Adrenal gland (tissue), 12 donors: Measurements from ENCODE around the gene PRKAG3. TPM values are rescaled to one million over a fixed set of nuclear protein-coding genes. Genes with fewer than 3 reads are reported as not detected.

Experiments used
- DNase-seq, 7 donors: peaks; one replicate each; pipeline ENCODE4 v3.0.0-alpha.2; 2019 to 2020
- H3K27ac ChIP-seq, 5 donors: fragments of 200-600 bp; sonication (generic) in 4 of 5; 1 replicate in 3 of 5; 2 replicates in 2 of 5; pipeline versions ENCODE4 v1.5.1 to v1.8.0; 2016 to 2020; ENCODE audit warnings: mild to moderate bottlenecking in 1 of 5
- H3K27me3 ChIP-seq: fragments of 200-600 bp; 2 replicates; pipeline ENCODE4 v1.8.0; 2021
- H3K36me3 ChIP-seq, 2 donors: fragments of 200-600 bp; replicated peaks in 1 of 2; 1 replicate in 1 of 2; 2 replicates in 1 of 2; pipeline versions ENCODE4 v1.5.1 to v1.8.0; 2018 to 2022
- H3K4me1 ChIP-seq, 2 donors: fragments of 200-600 bp; replicated peaks in 1 of 2; 1 replicate in 1 of 2; 2 replicates in 1 of 2; pipeline versions ENCODE4 v1.5.1 to v1.8.0; 2018 to 2021
- H3K4me3 ChIP-seq, 4 donors: fragments of 200-600 bp; sonication (generic) in 3 of 4; one replicate each; pipeline ENCODE4 v1.5.1; 2016 to 2018
- H3K9me3 ChIP-seq, 3 donors: fragments of 200-600 bp; sonication (generic) in 1 of 3; replicated peaks in 1 of 3; 1 replicate in 2 of 3; 2 replicates in 1 of 3; pipeline versions ENCODE4 v1.5.1 to v1.8.0; 2016 to 2021
- CTCF ChIP-seq, 6 experiments: fragments of 450-650 bp in 4 of 6; fragments of 200-600 bp in 2 of 6; sonication (generic) in 1 of 6; IDR thresholded peaks; 1 replicate in 5 of 6; 2 replicates in 1 of 6; pipeline versions ENCODE4 v1.5.1 to v1.8.0; 2016 to 2021; ENCODE audit warnings: antibody characterized with exemption in 6 of 6, mild to moderate bottlenecking in 2 of 6, moderate library complexity in 1 of 6
- POLR2A ChIP-seq, 2 donors: fragments of 450-650 bp; IDR thresholded peaks; one replicate each; pipeline ENCODE4 v1.6.1; 2017; ENCODE audit warnings: antibody characterized with exemption in 2 of 2, mild to moderate bottlenecking in 2 of 2, moderate library complexity in 1 of 2
- WGBS, 4 donors: extraction: QIAGEN DNeasy Blood & Tissue Kit in 2 of 4; methylation state at CpG; one replicate each; pipeline versions ENCODE4 v1.1.5 to v1.1.7; 2013 to 2017; 5-methylcytosine and 5-hydroxymethylcytosine counted together
- intact Hi-C, 2 donors: fragments of 100-400 bp; cut with DNase I; formaldehyde crosslinking; loops; one replicate each; pipeline versions ENCODE4 v1.14.1 to v1.15.0; 2022 to 2023
- polyA plus RNA-seq, 3 donors: library from polyadenylated mRNA; stranded (reverse); fragments of 200-250 nt in 2 of 3; fragments of 350-450 nt in 1 of 3; fragmentation: Illumina TruSeq in 1 of 3; extraction: RNeasy Lipid Tissue Mini Kit (QIAGEN cat#74804) in 1 of 3; gene quantifications; one replicate each; pipeline ENCODE4 v1.2.3, GENCODE V29; 2013 to 2014
- total RNA-seq, 9 donors: library from RNA; depleted of rRNA in 4 of 9; stranded (reverse); fragments of >200 nt in 4 of 9; fragments of 120-200 nt in 1 of 9; fragmentation: NEBNext Ultra II Directional in 1 of 9; extraction: Animal tissue kit (Norgen Biotek cat#: 25700) in 1 of 9; gene quantifications; one replicate each; pipeline versions ENCODE4 v1.1.0 to v1.2.4, GENCODE V29; 2013 to 2023
- donor health status: healthy with polysubstance abuse.
- donor health status: Bipolar disorder and iron deficiency.
- donor health status: DM: yes; HTN: yes; CAD: no.
- donor health status: DM: no; HTN: no; CAD: no.
- donor health status: DM: no; HTN: no; CAD: no.
- donor health status: DM: yes; HTN: yes; CAD: no.

Gene PRKAG3
- total and polyA plus RNA-seq, 12 donors: 0.20 TPM; not detected in 11

- intact Hi-C loops: no loop called here
- no peak overlapping the region for H3K4me3 ChIP-seq
- TF ChIP-seq POLR2A (IDR thresholded peaks at IDR 0.05): no peak
- TF ChIP-seq CTCF (IDR thresholded peaks at IDR 0.05): no peak
- no peaks in the 10 kb centered on the region for H3K9me3 ChIP-seq
- H3K4me1 ChIP-seq: no peaks in the 10 kb centered on the region
- DNase-seq: no peak
- H3K27me3 ChIP-seq: no peaks in the 10 kb centered on the region
- H3K36me3 ChIP-seq: peaks cover 0 to 12% of the 10 kb centered on the region in 2 donors
- no peak overlapping the region for H3K27ac ChIP-seq
- 54 to 68% (median 63%) methylated on average over 4 to 7 of the region's 7 CpGs for WGBS, 4 donors
Measured at GRCh38 chr2:218822622-218823021, 9.0 kb downstream of the PRKAG3 start.

DNA sequence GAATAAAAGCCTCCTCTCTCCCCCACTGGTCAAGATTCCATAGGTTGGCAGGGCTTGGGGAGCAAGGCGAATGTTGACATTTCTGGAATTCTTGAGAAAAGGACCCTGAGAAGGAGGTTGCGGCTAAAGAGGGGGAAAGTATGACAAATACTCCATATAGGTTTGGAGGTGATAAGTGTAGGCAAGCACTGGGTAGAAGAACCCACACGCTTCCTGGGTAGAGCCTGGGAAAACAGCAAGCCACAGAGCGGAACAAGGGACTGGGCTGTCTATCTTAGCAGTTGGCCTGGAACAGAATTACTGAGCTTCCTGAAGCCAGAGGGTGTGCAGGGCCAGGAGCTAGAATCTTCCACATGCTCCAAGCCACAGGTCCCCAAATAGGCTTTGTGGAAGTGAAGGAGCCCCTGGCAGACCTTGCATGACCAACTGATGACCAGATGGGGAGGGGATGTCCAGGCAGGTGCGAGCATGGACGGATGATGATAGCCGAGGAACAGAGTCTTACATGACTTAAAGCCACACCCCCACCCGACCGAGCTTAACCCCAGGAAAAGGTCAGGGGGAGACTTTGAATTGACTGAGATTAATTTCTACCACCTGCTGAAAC, 9.9 kb downstream of the PRKAG3 start:
- 71 to 81% (median 77%) methylated on average over 9 of the region's 9 CpGs for WGBS, 4 donors
- intact Hi-C loops: no loop called here
- Histone ChIP-seq H3K36me3 (peaks cover 0 to 12% of the 10 kb centered on the region in 2 donors), H3K4me3 (no peak overlapping the region), H3K27me3 (no peaks in the 10 kb centered on the region), H3K9me3 (no peaks in the 10 kb centered on the region), H3K27ac (no peak overlapping the region), H3K4me1 (no peaks in the 10 kb centered on the region)
- no peak for DNase-seq
- no peak for TF ChIP-seq POLR2A (IDR thresholded peaks at IDR 0.05)
- no peak for TF ChIP-seq CTCF (IDR thresholded peaks at IDR 0.05)

DNA sequence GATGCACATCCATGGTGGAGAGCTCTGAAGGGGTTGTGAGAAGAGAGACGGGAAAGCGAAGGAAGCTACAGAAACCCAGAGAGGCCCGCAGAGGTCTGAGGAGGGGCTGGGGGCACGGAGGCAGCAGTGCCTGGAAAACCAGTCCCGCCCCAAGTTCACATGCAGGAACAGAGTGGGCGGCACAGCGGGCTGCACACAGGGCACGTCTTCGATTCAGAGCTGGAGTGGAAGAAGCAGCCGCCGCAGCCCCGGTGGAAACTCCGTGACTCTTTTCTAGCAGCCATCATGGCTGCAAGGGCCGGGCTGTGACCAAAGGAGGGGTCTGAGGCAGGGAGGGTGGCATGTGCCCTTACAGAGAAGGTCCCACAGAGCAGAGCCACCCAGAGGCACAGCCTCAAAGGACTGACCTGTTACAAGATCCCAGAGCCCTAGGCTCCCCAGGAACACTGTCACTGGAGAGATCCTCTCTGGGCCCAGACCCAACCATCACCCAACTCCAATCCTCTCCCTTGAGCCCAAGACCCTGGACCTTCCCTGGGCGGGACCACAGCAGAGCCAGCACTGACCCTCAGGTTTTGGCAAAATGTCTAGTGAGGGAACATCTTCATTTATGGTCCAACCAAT, 10.7 kb downstream of the PRKAG3 start:
- no peak for TF ChIP-seq POLR2A (IDR thresholded peaks at IDR 0.05)
- no peak overlapping the region for H3K27ac ChIP-seq
- H3K4me3 ChIP-seq: no peak overlapping the region
- 92 to 98% (median 94%) methylated on average over 14 to 15 of the region's 15 CpGs for WGBS, 4 donors
- H3K4me1 ChIP-seq: no peaks in the 10 kb centered on the region
- no peaks in the 10 kb centered on the region for H3K27me3 ChIP-seq
- DNase-seq: peak in 1 of 7 donors; percentile 14
- no peaks in the 10 kb centered on the region for H3K9me3 ChIP-seq
- H3K36me3 ChIP-seq: peaks cover 0 to 12% of the 10 kb centered on the region in 2 donors
- intact Hi-C loops: no loop called here

DNA sequence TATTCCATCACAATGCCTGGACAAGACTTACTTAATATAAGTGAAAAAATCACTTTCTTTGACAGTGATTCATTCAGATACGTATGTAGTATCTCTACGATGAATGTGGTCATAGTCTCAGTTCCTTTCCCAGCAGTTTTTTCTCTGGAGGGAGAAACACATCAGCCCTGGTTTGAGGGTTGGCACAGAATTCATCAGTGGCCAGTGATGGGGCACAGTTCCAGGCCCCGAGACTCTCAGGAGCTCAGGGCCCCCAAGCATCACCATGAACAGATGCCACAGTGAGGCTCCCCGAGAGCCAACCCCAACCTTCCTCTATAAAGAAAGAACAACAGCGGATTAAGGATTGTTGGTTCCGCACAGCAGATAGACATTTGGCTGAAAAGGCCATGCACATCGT, 12.5 kb downstream of the PRKAG3 start:
- H3K36me3 ChIP-seq: peaks cover 0 to 27% of the 10 kb centered on the region in 2 donors
- intact Hi-C loops: no loop called here
- H3K4me3 ChIP-seq: no peak overlapping the region
- WGBS, 4 donors: 85 to 95% (median 92%) methylated on average over 7 of the region's 7 CpGs
- DNase-seq: peak in 1 of 7 donors; percentile 14
- H3K9me3 ChIP-seq: no peaks in the 10 kb centered on the region
- TF ChIP-seq CTCF (IDR thresholded peaks at IDR 0.05) (no peak), POLR2A (IDR thresholded peaks at IDR 0.05) (no peak)
- H3K4me1 ChIP-seq: no peaks in the 10 kb centered on the region
- H3K27ac ChIP-seq: no peak overlapping the region
- no peaks in the 10 kb centered on the region for H3K27me3 ChIP-seq
